GM21360 (cell line): Measurements from ENCODE around the gene CFAP58.

Source experiments
- ATAC-seq: cut with Tn5 transposase; IDR thresholded peaks from one replicate; pipeline ENCODE4 v1.9.1; 2021; ENCODE audit warnings: mild to moderate bottlenecking, moderate library complexity; ENCODE audit not compliant: unreplicated experiment

The CFAP58 gene

GRCh38 chr10:104321725-104322415, 31.8 kb upstream of the CFAP58 start:
- no peak for ATAC-seq

DNA sequence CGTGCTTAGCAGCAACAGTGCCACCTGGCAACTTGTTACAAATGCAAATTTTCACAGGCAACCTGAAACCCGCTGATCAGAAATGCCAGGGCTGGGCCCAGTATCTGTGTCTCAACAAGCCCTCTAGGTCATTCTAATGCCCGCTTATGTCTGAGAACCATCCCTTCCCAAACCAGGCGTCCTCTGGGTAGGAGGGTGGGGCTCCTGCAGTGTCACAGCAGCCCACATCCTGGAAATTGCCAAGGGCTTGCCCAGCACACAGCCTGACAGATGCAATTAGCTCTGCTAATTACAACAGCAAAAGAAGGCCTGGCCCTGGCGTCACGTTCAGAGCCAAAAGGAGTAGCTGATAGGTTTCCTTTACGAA, 31.2 kb upstream of the CFAP58 start:
- no peak for ATAC-seq

DNA sequence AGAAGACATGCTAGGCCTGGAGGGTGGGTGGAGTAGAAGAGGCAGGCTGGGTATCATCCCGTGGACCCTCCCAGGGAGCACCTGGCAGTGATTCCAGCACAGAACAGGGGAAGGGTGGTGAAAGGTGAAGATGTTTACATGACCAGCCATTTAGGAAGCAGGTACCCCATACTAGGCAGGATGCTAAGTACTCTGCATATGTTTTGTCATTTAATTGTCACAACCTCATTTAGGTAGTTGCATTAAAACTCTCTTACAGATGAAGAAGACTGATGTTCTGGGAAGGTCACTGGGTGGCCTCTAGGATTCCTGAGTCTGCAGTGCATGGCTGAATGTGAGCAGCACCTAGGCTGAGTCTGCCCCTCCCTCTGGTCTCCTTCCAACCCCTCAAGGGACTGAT, 30.5 kb upstream of the CFAP58 start:
- ATAC-seq, result no peak

GRCh38 chr10:104323760-104324201, 29.9 kb upstream of the CFAP58 start:
- no peak for ATAC-seq

- ATAC-seq, result no peak
Measured at GRCh38 chr10:104324221-104324686, 29.4 kb upstream of the CFAP58 start.

DNA sequence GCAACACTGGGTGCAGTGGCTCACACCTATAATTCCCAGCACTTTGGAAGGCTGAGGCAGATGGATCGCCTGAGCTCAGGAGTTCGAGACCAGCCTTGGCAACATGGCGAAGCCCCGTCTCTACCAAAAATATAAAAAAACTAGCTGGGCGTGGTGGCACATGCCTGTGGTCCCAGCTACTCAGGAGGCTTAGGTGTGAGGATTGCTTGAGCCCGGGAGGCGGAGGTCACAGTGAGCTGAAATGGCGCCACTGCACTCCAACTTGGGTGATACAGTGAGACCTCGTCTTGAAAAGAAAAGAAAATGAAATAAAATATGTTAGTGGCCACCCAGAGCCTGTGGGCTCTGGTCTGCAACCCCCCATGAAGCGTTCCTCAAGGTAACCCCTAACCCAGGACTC, 28.7 kb upstream of the CFAP58 start:
- ATAC-seq, result no peak

DNA sequence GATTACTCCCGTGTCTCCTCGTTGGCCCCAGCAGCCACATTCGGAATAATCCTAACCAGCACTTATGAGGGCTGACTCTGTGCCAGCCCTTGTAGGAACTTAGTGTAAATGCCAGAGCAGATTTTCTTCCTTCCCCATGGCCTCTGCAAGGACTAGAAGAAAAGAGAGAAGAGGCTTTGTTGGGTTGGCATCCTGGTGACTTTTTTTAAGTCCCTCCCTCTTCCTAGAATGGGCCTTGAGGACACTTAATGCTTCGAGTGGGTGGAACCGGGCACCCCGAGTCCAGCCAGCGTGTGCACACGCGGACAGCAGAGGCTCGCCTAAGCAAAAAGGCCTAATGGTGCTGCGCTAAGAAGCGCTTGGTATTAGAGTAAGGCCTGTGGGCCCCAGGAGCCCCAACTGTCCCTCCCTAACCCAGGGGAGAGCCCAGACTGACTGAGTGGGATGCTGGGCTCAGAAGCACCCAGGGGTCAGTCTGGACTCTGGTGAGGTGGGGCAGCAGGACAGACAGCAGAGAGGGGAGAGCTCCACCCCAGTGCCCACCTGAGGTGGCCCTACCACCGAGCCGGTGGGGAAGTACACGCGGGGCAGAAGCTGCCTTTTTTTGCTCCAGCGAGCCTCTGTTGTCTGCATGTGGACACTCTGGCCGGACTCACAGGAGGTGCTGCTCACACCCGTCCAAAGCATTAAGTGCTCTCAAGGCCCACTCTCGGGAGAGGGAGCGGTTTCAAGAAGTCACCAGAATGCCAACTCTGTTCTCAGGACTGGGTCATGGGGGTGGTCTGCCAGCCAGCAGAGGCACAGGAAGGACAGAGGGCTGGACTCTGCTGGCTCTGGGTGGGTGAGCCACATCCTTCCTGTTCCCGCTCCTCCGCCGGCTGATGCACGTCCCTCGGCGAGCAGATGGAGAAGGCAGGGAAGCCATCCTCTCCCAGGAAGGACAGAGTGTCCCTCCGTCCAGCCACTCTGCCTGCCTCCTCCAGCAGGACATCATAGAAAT, 27.9 kb upstream of the CFAP58 start:
- ATAC-seq, result no peak

DNA sequence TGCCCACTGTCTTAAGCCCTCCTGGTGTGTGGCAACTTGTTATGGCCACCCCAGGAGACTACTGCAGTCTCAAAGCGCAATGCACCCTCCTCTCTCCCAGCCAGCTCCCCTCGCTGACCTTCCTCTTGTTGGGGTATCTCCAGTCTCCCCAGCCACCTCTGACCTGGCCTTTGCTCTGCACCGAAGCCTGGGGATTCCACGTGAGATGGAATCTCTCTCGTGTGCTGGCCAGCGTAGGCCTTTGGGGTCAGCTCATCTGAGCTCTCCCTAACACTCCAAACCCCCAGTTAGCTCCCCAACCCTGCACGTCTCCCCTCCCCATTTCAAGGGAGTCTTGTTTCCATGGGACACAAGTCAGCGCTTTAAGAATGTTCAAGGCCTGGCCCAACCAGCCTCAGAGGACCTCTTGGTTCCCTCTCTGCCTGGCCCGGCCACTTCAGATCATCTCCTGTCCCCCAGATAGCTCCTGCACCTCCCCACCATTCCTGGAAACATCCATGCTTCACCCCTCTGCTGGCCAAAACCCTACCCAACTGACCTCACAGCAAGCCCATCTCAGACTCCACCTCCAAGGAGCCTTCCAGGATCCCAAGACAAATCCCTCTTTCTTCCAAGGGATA, 26.5 kb upstream of the CFAP58 start:
- no peak for ATAC-seq

- ATAC-seq, result no peak
Measured at GRCh38 chr10:104327745-104328645, 25.6 kb upstream of the CFAP58 start.

DNA sequence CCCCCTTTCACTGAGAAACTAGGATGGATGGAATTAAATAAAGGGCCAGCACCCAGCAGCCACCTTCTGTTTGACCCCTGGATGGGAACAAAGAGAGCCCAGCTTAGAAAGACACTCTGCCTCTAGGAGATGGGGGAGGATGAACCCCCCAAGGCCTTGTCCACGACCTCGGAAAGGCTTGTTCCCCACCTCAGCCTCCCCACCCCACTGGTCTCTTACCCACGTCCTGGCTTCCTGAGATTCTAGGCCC, 25.1 kb upstream of the CFAP58 start:
- ATAC-seq, result no peak

- peak; percentile 52 for ATAC-seq
Measured at GRCh38 chr10:104328896-104329710, 24.5 kb upstream of the CFAP58 start.

GRCh38 chr10:104329735-104330134, 23.9 kb upstream of the CFAP58 start:
- ATAC-seq, result peak; percentile 3

- ATAC-seq, result no peak
Measured at GRCh38 chr10:104330168-104331110, 23.2 kb upstream of the CFAP58 start.

- ATAC-seq, result no peak
Measured at GRCh38 chr10:104331208-104331838, 22.3 kb upstream of the CFAP58 start.

GRCh38 chr10:104332243-104333031, 21.2 kb upstream of the CFAP58 start:
- ATAC-seq, result no peak

- ATAC-seq, result no peak
Measured at GRCh38 chr10:104333032-104333727, 20.5 kb upstream of the CFAP58 start.
